ENCODE data around the gene BACH2.

The BACH2 gene

GRCh38 chr6:89961481-89961880 is 335.2 kb downstream of the BACH2 start:
- H3K4me3 ChIP-seq (ENCODE audit: control insufficient read depth, low read depth, low read length) = no peak overlapping the region
- no peak for DNase-seq (ENCODE audit: low read depth)
- no peak for TF ChIP-seq CTCF (IDR thresholded peaks at IDR 0.05; ENCODE audit: control insufficient read depth, insufficient read depth, low read depth, low read length, missing control alignments)

GRCh38 chr6:89959883-89960282 is 336.8 kb downstream of the BACH2 start:
- no peak for TF ChIP-seq CTCF (IDR thresholded peaks at IDR 0.05; ENCODE audit: control insufficient read depth, insufficient read depth, low read depth, low read length, missing control alignments)
- H3K4me3 ChIP-seq (ENCODE audit: control insufficient read depth, low read depth, low read length) = no peak overlapping the region
- DNase-seq (ENCODE audit: low read depth) = no peak

- TF ChIP-seq CTCF (IDR thresholded peaks at IDR 0.05; ENCODE audit: control insufficient read depth, insufficient read depth, low read depth, low read length, missing control alignments) = no peak
- no peak overlapping the region for H3K4me3 ChIP-seq (ENCODE audit: control insufficient read depth, low read depth, low read length)
- DNase-seq (ENCODE audit: low read depth) = no peak
These were observed 340.5 kb downstream of the BACH2 start for GRCh38 chr6:89956182-89956581.

GRCh38 chr6:89955364-89955763 is 341.3 kb downstream of the BACH2 start:
- DNase-seq (ENCODE audit: low read depth) = no peak
- no peak overlapping the region for H3K4me3 ChIP-seq (ENCODE audit: control insufficient read depth, low read depth, low read length)
- no peak for TF ChIP-seq CTCF (IDR thresholded peaks at IDR 0.05; ENCODE audit: control insufficient read depth, insufficient read depth, low read depth, low read length, missing control alignments)

GRCh38 chr6:89954721-89955148 is 341.9 kb downstream of the BACH2 start:
- no peak for TF ChIP-seq CTCF (IDR thresholded peaks at IDR 0.05; ENCODE audit: control insufficient read depth, insufficient read depth, low read depth, low read length, missing control alignments)
- DNase-seq (ENCODE audit: low read depth) = no peak
- H3K4me3 ChIP-seq (ENCODE audit: control insufficient read depth, low read depth, low read length) = no peak overlapping the region

- no peak for TF ChIP-seq CTCF (IDR thresholded peaks at IDR 0.05; ENCODE audit: control insufficient read depth, insufficient read depth, low read depth, low read length, missing control alignments)
- H3K4me3 ChIP-seq (ENCODE audit: control insufficient read depth, low read depth, low read length) = no peak overlapping the region
- DNase-seq (ENCODE audit: low read depth) = peak; percentile 83
These were observed 344.0 kb downstream of the BACH2 start for GRCh38 chr6:89952686-89953085.

- no peak overlapping the region for H3K4me3 ChIP-seq (ENCODE audit: control insufficient read depth, low read depth, low read length)
- no peak for TF ChIP-seq CTCF (IDR thresholded peaks at IDR 0.05; ENCODE audit: control insufficient read depth, insufficient read depth, low read depth, low read length, missing control alignments)
- no peak for DNase-seq (ENCODE audit: low read depth)
These were observed 344.5 kb downstream of the BACH2 start for GRCh38 chr6:89952105-89952671.

Measured in AG09309 (cell line).